ENCODE results near the gene SCLY. TPM values are rescaled to one million over a fixed set of nuclear protein-coding genes. Genes with fewer than 3 reads are reported as not detected.
A peak's percentile ranks its signal among the peaks of the same experiment; 100 is the strongest.

SCLY gene
- total RNA-seq, 2 donors from 2014 or later = 56.2 to 57.1 TPM

- Mint-ChIP-seq H3K9me3 (no peaks in the 10 kb centered on the region), H3K27me3 (no peaks in the 10 kb centered on the region), H3K27ac (peak overlapping the region; percentile 74), H3K4me1 (no peaks in the 10 kb centered on the region), H3K4me3 (no peak overlapping the region), H3K36me3 (ENCODE audit: low read depth) (peaks cover 46% of the 10 kb centered on the region)
- ATAC-seq (replicated peaks) = no peak
Measured at GRCh38 chr2:238093181-238094140, 32.7 kb downstream of the SCLY start.

- H3K9me3 Mint-ChIP-seq = no peaks in the 10 kb centered on the region
- H3K27ac Mint-ChIP-seq = no peak overlapping the region
- H3K36me3 Mint-ChIP-seq (ENCODE audit: low read depth) = peaks cover 53% of the 10 kb centered on the region
- H3K4me3 Mint-ChIP-seq = no peak overlapping the region
- H3K4me1 Mint-ChIP-seq = no peaks in the 10 kb centered on the region
- no peaks in the 10 kb centered on the region for H3K27me3 Mint-ChIP-seq
- ATAC-seq (replicated peaks) = no peak
Measured at GRCh38 chr2:238094438-238095022, 33.7 kb downstream of the SCLY start.

GRCh38 chr2:238095143-238095542 lies 34.3 kb downstream of the SCLY start:
- no peaks in the 10 kb centered on the region for H3K4me1 Mint-ChIP-seq
- ATAC-seq (replicated peaks) = no peak

GRCh38 chr2:238096311-238097011 lies 35.7 kb downstream of the SCLY start:
- Mint-ChIP-seq H3K9me3 (no peaks in the 10 kb centered on the region), H3K27me3 (no peaks in the 10 kb centered on the region), H3K4me1 (no peaks in the 10 kb centered on the region), H3K4me3 (no peak overlapping the region), H3K27ac (no peak overlapping the region), H3K36me3 (ENCODE audit: low read depth) (peaks cover 44% of the 10 kb centered on the region)
- ATAC-seq (replicated peaks) = no peak

More at GRCh38 chr2:238095143-238095542, 34.3 kb downstream of the SCLY start:
- no peak overlapping the region for H3K27ac Mint-ChIP-seq
- no peaks in the 10 kb centered on the region for H3K9me3 Mint-ChIP-seq
- H3K27me3 Mint-ChIP-seq = no peaks in the 10 kb centered on the region
- H3K4me3 Mint-ChIP-seq = no peak overlapping the region
- peaks cover 53% of the 10 kb centered on the region for H3K36me3 Mint-ChIP-seq (ENCODE audit: low read depth)

- peak overlapping the region; percentile 87 for H3K27ac Mint-ChIP-seq
- no peaks in the 10 kb centered on the region for H3K9me3 Mint-ChIP-seq
- peaks cover 39% of the 10 kb centered on the region for H3K36me3 Mint-ChIP-seq (ENCODE audit: low read depth)
- H3K4me1 Mint-ChIP-seq = no peaks in the 10 kb centered on the region
- H3K27me3 Mint-ChIP-seq = no peaks in the 10 kb centered on the region
- no peak overlapping the region for H3K4me3 Mint-ChIP-seq
- peak; percentile 8 for ATAC-seq (replicated peaks)
Measured at GRCh38 chr2:238097201-238097987, 36.6 kb downstream of the SCLY start.

- Mint-ChIP-seq H3K27me3 (no peaks in the 10 kb centered on the region), H3K4me3 (no peak overlapping the region), H3K36me3 (ENCODE audit: low read depth) (peaks cover 32% of the 10 kb centered on the region), H3K9me3 (no peaks in the 10 kb centered on the region), H3K27ac (peak overlapping the region; percentile 87), H3K4me1 (no peaks in the 10 kb centered on the region)
- peak; percentile 46 for ATAC-seq (replicated peaks)
Measured at GRCh38 chr2:238097988-238098871, 37.4 kb downstream of the SCLY start.

GRCh38 chr2:238098901-238099713 lies 38.3 kb downstream of the SCLY start:
- ATAC-seq (replicated peaks) = no peak
- Mint-ChIP-seq H3K9me3 (no peaks in the 10 kb centered on the region), H3K27ac (peak overlapping the region; percentile 87), H3K27me3 (no peaks in the 10 kb centered on the region), H3K36me3 (ENCODE audit: low read depth) (peaks cover 27% of the 10 kb centered on the region), H3K4me1 (no peaks in the 10 kb centered on the region), H3K4me3 (peak overlapping the region; percentile 25)

GRCh38 chr2:238099714-238100048 lies 38.9 kb downstream of the SCLY start:
- no peaks in the 10 kb centered on the region for H3K4me1 Mint-ChIP-seq
- no peak overlapping the region for H3K27ac Mint-ChIP-seq
- no peaks in the 10 kb centered on the region for H3K27me3 Mint-ChIP-seq
- no peak overlapping the region for H3K4me3 Mint-ChIP-seq
- H3K9me3 Mint-ChIP-seq = no peaks in the 10 kb centered on the region
- ATAC-seq (replicated peaks) = no peak
- peaks cover 23% of the 10 kb centered on the region for H3K36me3 Mint-ChIP-seq (ENCODE audit: low read depth)

- H3K36me3 Mint-ChIP-seq (ENCODE audit: low read depth) = peaks cover 19% of the 10 kb centered on the region
- no peaks in the 10 kb centered on the region for H3K9me3 Mint-ChIP-seq
- peak within 1 kb of the TSS; percentile 25 for H3K4me3 Mint-ChIP-seq
- H3K4me1 Mint-ChIP-seq = no peaks in the 10 kb centered on the region
- H3K27ac Mint-ChIP-seq = peak within 1 kb of the TSS; percentile 87
- no peaks in the 10 kb centered on the region for H3K27me3 Mint-ChIP-seq
- ATAC-seq (replicated peaks) = no peak
Measured at GRCh38 chr2:238100049-238100820, 39.4 kb downstream of the SCLY start, which contains the start of gene ESPNL. TSS of gene ESPNL (plus strand) at chr2:238100340. CDS start at chr2:238100420, 80 bp downstream.

- no peak overlapping the region for H3K27ac Mint-ChIP-seq
- H3K36me3 Mint-ChIP-seq (ENCODE audit: low read depth) = peaks cover 19% of the 10 kb centered on the region
- no peaks in the 10 kb centered on the region for H3K27me3 Mint-ChIP-seq
- H3K4me3 Mint-ChIP-seq = no peak overlapping the region
- H3K9me3 Mint-ChIP-seq = no peaks in the 10 kb centered on the region
- ATAC-seq (replicated peaks) = no peak
- H3K4me1 Mint-ChIP-seq = no peaks in the 10 kb centered on the region
Measured at GRCh38 chr2:238100821-238101771, 40.3 kb downstream of the SCLY start.

All from activated T-helper 17 cell treated with anti-CD3 and anti-CD28 coated beads, Interleukin-2, amount 50 U/mL, for 72 hours (primary cell).